ENCODE data around the gene POU4F2. TPM values are rescaled to one million over a fixed set of nuclear protein-coding genes. Genes with fewer than 3 reads are reported as not detected.

Gene POU4F2
- total RNA-seq: not detected

GRCh38 chr4:146638786-146639505 lies at the start of gene POU4F2:
POU4F2 (plus strand) TSS chr4:146638893; CDS start chr4:146639141, 248 bp downstream.
- DNase-seq (ENCODE audit: low read depth in 2 of 3, low spot score in 2 of 3): no peak

GRCh38 chr4:146590801-146591200 lies 47.9 kb upstream of the POU4F2 start:
- DNase-seq (ENCODE audit: low read depth in 2 of 3, low spot score in 2 of 3): no peak

- DNase-seq (ENCODE audit: low read depth in 2 of 3, low spot score in 2 of 3): no peak
Measured at GRCh38 chr4:146592019-146592418, 46.7 kb upstream of the POU4F2 start.

GRCh38 chr4:146632770-146633470 lies 5.8 kb upstream of the POU4F2 start:
- no peak for DNase-seq (ENCODE audit: low read depth in 2 of 3, low spot score in 2 of 3)

- no peak for DNase-seq (ENCODE audit: low read depth in 2 of 3, low spot score in 2 of 3)
Measured at GRCh38 chr4:146633471-146633800, 5.3 kb upstream of the POU4F2 start.

GRCh38 chr4:146634825-146635224 lies 3.9 kb upstream of the POU4F2 start:
- no peak for DNase-seq (ENCODE audit: low read depth in 2 of 3, low spot score in 2 of 3)

- no peak for DNase-seq (ENCODE audit: low read depth in 2 of 3, low spot score in 2 of 3)
Measured at GRCh38 chr4:146637621-146638332, 916 bp upstream of the POU4F2 start.

- no peak for DNase-seq (ENCODE audit: low read depth in 2 of 3, low spot score in 2 of 3)
Measured at GRCh38 chr4:146638333-146638785, 334 bp upstream of the POU4F2 start.

- no peak for DNase-seq (ENCODE audit: low read depth in 2 of 3, low spot score in 2 of 3)
Measured at GRCh38 chr4:146639506-146639932, 826 bp downstream of the POU4F2 start.

GRCh38 chr4:146640021-146640464 lies 1.4 kb downstream of the POU4F2 start:
- no peak for DNase-seq (ENCODE audit: low read depth in 2 of 3, low spot score in 2 of 3)

- no peak for DNase-seq (ENCODE audit: low read depth in 2 of 3, low spot score in 2 of 3)
Measured at GRCh38 chr4:146640465-146641061, 1.9 kb downstream of the POU4F2 start.

GRCh38 chr4:146641762-146642161 lies 3.1 kb downstream of the POU4F2 start:
- no peak for DNase-seq (ENCODE audit: low read depth in 2 of 3, low spot score in 2 of 3)

GRCh38 chr4:146643812-146644401 lies 5.2 kb downstream of the POU4F2 start:
- peak in 1 of 3 donors; percentile 33 for DNase-seq (ENCODE audit: low read depth in 2 of 3, low spot score in 2 of 3)

GRCh38 chr4:146645921-146646320 lies 7.2 kb downstream of the POU4F2 start:
- DNase-seq (ENCODE audit: low read depth in 2 of 3, low spot score in 2 of 3): no peak

GRCh38 chr4:146646593-146647325 lies 8.1 kb downstream of the POU4F2 start:
- DNase-seq (ENCODE audit: low read depth in 2 of 3, low spot score in 2 of 3): no peak

GRCh38 chr4:146647615-146648460 lies 9.1 kb downstream of the POU4F2 start:
- no peak for DNase-seq (ENCODE audit: low read depth in 2 of 3, low spot score in 2 of 3)

- no peak for DNase-seq (ENCODE audit: low read depth in 2 of 3, low spot score in 2 of 3)
Measured at GRCh38 chr4:146648461-146648783, 9.7 kb downstream of the POU4F2 start.

- DNase-seq (ENCODE audit: low read depth in 2 of 3, low spot score in 2 of 3): no peak
Measured at GRCh38 chr4:146649232-146649631, 10.5 kb downstream of the POU4F2 start.

GRCh38 chr4:146650034-146650433 lies 11.3 kb downstream of the POU4F2 start:
- DNase-seq (ENCODE audit: low read depth in 2 of 3, low spot score in 2 of 3): no peak

Measured in hematopoietic multipotent progenitor cell (in vitro differentiated cells).